Activated CD4-positive, alpha-beta T cell treated with anti-CD3 and anti-CD28 coated beads, Interleukin-2, amount 10 ng/mL, durations not matched to agents 24 days and 14 days (primary cell): ENCODE results near the gene SCN7A. TPM values are rescaled to one million over a fixed set of nuclear protein-coding genes. Genes with fewer than 3 reads are reported as not detected.

Experiments
- total RNA-seq: library from RNA; stranded (reverse); gene quantifications from 2 replicates; pipeline ENCODE4 v1.2.3, GENCODE V29; 2022

The SCN7A gene
- total RNA-seq, 1 donor from 2014 or later = not detected

Other genes with a start within 250 kb of the SCN7A start
- gene SCN9A, start 118.3 kb downstream of the SCN7A start, total RNA-seq = not detected in 2 replicates